Ovary (tissue), 9 donors: ENCODE results near the gene ZMAT3. TPM values are rescaled to one million over a fixed set of nuclear protein-coding genes. Genes with fewer than 3 reads are reported as not detected.

Source experiments
- DNase-seq, 5 donors: peaks; one replicate each; pipeline ENCODE4 v3.0.0-alpha.2; 2019 to 2020
- H3K27ac ChIP-seq, 2 donors: fragments of 200-600 bp; one replicate each; pipeline versions ENCODE4 v1.5.1 to v1.8.0; 2019 to 2022
- H3K27me3 ChIP-seq: fragments of 200-600 bp; one replicate; pipeline ENCODE4 v1.8.0; 2022
- H3K36me3 ChIP-seq: fragments of 200-600 bp; sonication (generic); one replicate; pipeline ENCODE4 v1.5.1; 2019
- H3K4me1 ChIP-seq: one replicate; pipeline ENCODE4 v1.8.1; 2013; ENCODE audit warnings: mild to moderate bottlenecking, moderate library complexity; ENCODE audit not compliant: insufficient read depth
- H3K4me3 ChIP-seq: fragments of 200-600 bp; sonication (generic); one replicate; pipeline ENCODE4 v1.5.1; 2017
- H3K9me3 ChIP-seq, 2 donors: fragments of 200-600 bp in 1 of 2; sonication (generic) in 1 of 2; one replicate each; pipeline versions ENCODE4 v1.5.1 to v1.8.1; 2013 to 2019; ENCODE audit warnings: mild to moderate bottlenecking in 1 of 2, moderate library complexity in 1 of 2
- CTCF ChIP-seq, 3 donors: fragments of 450-650 bp in 2 of 3; fragments of 200-600 bp in 1 of 3; IDR thresholded peaks; one replicate each; pipeline versions ENCODE4 v1.5.1 to v1.8.0; 2016 to 2022; ENCODE audit warnings: antibody characterized with exemption in 3 of 3, mild to moderate bottlenecking in 1 of 3
- EP300 ChIP-seq: sonication (generic); formaldehyde crosslinking; IDR thresholded peaks from one replicate; pipeline ENCODE4 v1.6.1; 2017; ENCODE audit warnings: antibody characterized with exemption
- POLR2A ChIP-seq: fragments of 450-650 bp; IDR thresholded peaks from one replicate; pipeline ENCODE4 v1.6.1; 2017; ENCODE audit warnings: antibody characterized with exemption, mild to moderate bottlenecking, moderate library complexity
- WGBS, 3 donors: extraction: QIAGEN DNeasy Blood & Tissue Kit in 1 of 3; methylation state at CpG; one replicate each; pipeline versions ENCODE4 v1.1.5 to v1.1.7; 2013 to 2017; 5-methylcytosine and 5-hydroxymethylcytosine counted together
- intact Hi-C, 4 donors: fragments of 100-400 bp; cut with DNase I; formaldehyde crosslinking; loops; one replicate each; pipeline versions ENCODE4 v1.11.0 to v1.15.1; 2022 to 2023
- polyA plus RNA-seq, 2 donors: library from polyadenylated mRNA; stranded (reverse); fragments of 200-250 nt in 1 of 2; fragments of 350-450 nt in 1 of 2; fragmentation: Illumina TruSeq in 1 of 2; extraction: RNeasy Lipid Tissue Mini Kit (QIAGEN cat#74804) in 1 of 2; gene quantifications; one replicate each; pipeline ENCODE4 v1.2.3, GENCODE V29; 2013 to 2014
- total RNA-seq, 7 donors: library from RNA; depleted of rRNA in 2 of 7; stranded (reverse); fragments of >200 nt in 2 of 7; fragmentation: NEBNext Ultra II Directional in 3 of 7; extraction: Animal tissue kit (Norgen Biotek cat#: 25700) in 3 of 7; gene quantifications; one replicate each; pipeline versions ENCODE4 v1.1.0 to v1.2.4, GENCODE V29; 2016 to 2023
- donor health status: DM: no; HTN: no; CAD: no; lungs with moderate emphysema.
- donor health status: DM: no; HTN: no; CAD: no.
- donor health status: Bipolar disorder and iron deficiency.
- donor health status: DM: yes; HTN: yes; CAD: no.
- donor health status: DM: no; HTN: no; CAD: no.
- donor health status: DM: yes; HTN: yes; CAD: no.

Gene ZMAT3
- total and polyA plus RNA-seq, 9 donors: 1.4 to 15.4 (median 11.9) TPM

GRCh38 chr3:179071027-179071322 is 634 bp downstream of the ZMAT3 start:
- WGBS, 3 donors: 6 to 8% (median 8%) methylated on average over 8 of the region's 8 CpGs
- no peaks in the 10 kb centered on the region for H3K36me3 ChIP-seq

GRCh38 chr3:179069762-179070390 is 1.7 kb downstream of the ZMAT3 start:
- Histone ChIP-seq H3K9me3 (no peaks in the 10 kb centered on the region), H3K27ac (no peak overlapping the region), H3K27me3 (no peaks in the 10 kb centered on the region), H3K4me1 (no peaks in the 10 kb centered on the region), H3K36me3 (no peaks in the 10 kb centered on the region), H3K4me3 (peak overlapping the region; percentile 13)
- intact Hi-C loops: no loop called here
- TF ChIP-seq POLR2A (no peak), EP300 (no peak), CTCF (IDR thresholded peaks at IDR 0.05) (no peak)
- DNase-seq: no peak
- 63 to 81% (median 70%) methylated on average over 1 of the region's 1 CpG for WGBS, 3 donors

More at GRCh38 chr3:179071027-179071322, 634 bp downstream of the ZMAT3 start:
- H3K27me3 ChIP-seq: no peaks in the 10 kb centered on the region
- TF ChIP-seq POLR2A (no peak), CTCF (IDR thresholded peaks at IDR 0.05) (no peak), EP300 (no peak)
- H3K27ac ChIP-seq: peak overlapping the region in 1 of 2 donors; percentile 70
- H3K4me3 ChIP-seq: peak overlapping the region; percentile 75
- intact Hi-C loops: no loop called here
- H3K4me1 ChIP-seq: no peaks in the 10 kb centered on the region
- DNase-seq: no peak
- no peaks in the 10 kb centered on the region for H3K9me3 ChIP-seq

GRCh38 chr3:179068779-179069530 is 2.7 kb downstream of the ZMAT3 start:
- no peak for DNase-seq
- intact Hi-C loops: no loop called here
- Histone ChIP-seq H3K36me3 (no peaks in the 10 kb centered on the region), H3K27me3 (no peaks in the 10 kb centered on the region), H3K27ac (no peak overlapping the region), H3K4me1 (no peaks in the 10 kb centered on the region), H3K4me3 (no peak overlapping the region), H3K9me3 (no peaks in the 10 kb centered on the region)
- 86 to 90% (median 86%) methylated on average over 5 of the region's 5 CpGs for WGBS, 3 donors
- TF ChIP-seq EP300: no peak
- TF ChIP-seq POLR2A: no peak
- TF ChIP-seq CTCF (IDR thresholded peaks at IDR 0.05): no peak

GRCh38 chr3:179067839-179068238 is 3.8 kb downstream of the ZMAT3 start:
- DNase-seq: no peak
- Histone ChIP-seq H3K27ac (no peak overlapping the region), H3K4me1 (no peaks in the 10 kb centered on the region), H3K9me3 (no peaks in the 10 kb centered on the region), H3K27me3 (no peaks in the 10 kb centered on the region), H3K4me3 (no peak overlapping the region), H3K36me3 (no peaks in the 10 kb centered on the region)
- TF ChIP-seq POLR2A (no peak), EP300 (no peak), CTCF (IDR thresholded peaks at IDR 0.05) (no peak)
- intact Hi-C loops: no loop called here
- WGBS, 3 donors: 36 to 45% (median 42%) methylated on average over 4 of the region's 4 CpGs
